ENCODE results near the gene COL20A1.
"Not testable (repeated sequence)": the region's sequence is repeated elsewhere in the genome, so short reads cannot be mapped to it uniquely, and the experiment has no call there.

COL20A1 gene

DNA sequence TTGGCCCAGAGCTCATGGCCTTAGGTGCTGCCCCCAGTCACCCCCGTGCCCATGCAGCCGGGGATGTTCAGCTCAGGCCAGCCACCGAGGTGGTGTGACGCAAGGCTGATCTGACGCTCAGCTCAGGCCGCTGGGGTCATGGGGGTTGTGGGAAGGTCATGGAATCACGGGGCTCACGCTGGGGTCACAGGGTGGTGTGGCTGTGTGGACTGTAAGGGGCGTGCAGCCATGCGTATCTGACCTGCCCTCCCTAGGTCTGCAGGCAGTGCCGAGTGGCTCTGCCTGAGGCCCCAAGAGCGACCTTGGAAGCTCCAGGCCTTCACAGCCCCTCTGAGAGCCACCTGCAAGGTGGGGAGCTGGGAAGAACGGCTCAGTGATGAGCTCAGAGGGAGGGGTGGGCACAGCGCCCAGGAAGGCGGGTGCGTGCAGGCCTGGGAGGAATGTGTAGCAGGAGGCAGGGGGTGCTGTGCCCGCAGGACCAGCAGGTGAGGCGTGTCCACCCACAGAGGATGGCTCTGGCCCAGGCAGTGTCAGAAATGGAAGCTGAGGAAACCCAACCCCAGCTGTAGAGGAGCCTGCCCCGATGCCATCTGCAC, 40.4 kb downstream of the COL20A1 start:
- no peak overlapping the region for H3K4me3 ChIP-seq (replicated peaks; ENCODE audit: low read depth, low read length)
- no peaks in the 10 kb centered on the region; the same call in 1 of the 2 replicates for H3K27me3 ChIP-seq (replicated peaks; ENCODE audit: control insufficient read depth, insufficient read depth, low read length)
- H3K36me3 ChIP-seq (ENCODE audit: control insufficient read depth, insufficient read depth, low read length), result no peaks in the 10 kb centered on the region
- no peak for DNase-seq (ENCODE audit: extremely low read depth, insufficient read length)
- TF ChIP-seq, protein P1, sequence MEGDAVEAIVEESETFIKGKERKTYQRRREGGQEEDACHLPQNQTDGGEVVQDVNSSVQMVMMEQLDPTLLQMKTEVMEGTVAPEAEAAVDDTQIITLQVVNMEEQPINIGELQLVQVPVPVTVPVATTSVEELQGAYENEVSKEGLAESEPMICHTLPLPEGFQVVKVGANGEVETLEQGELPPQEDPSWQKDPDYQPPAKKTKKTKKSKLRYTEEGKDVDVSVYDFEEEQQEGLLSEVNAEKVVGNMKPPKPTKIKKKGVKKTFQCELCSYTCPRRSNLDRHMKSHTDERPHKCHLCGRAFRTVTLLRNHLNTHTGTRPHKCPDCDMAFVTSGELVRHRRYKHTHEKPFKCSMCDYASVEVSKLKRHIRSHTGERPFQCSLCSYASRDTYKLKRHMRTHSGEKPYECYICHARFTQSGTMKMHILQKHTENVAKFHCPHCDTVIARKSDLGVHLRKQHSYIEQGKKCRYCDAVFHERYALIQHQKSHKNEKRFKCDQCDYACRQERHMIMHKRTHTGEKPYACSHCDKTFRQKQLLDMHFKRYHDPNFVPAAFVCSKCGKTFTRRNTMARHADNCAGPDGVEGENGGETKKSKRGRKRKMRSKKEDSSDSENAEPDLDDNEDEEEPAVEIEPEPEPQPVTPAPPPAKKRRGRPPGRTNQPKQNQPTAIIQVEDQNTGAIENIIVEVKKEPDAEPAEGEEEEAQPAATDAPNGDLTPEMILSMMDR (IDR thresholded peaks at IDR 0.05; ENCODE audit: insufficient read depth, low read length, poor library complexity, severe bottlenecking), result no peak

DNA sequence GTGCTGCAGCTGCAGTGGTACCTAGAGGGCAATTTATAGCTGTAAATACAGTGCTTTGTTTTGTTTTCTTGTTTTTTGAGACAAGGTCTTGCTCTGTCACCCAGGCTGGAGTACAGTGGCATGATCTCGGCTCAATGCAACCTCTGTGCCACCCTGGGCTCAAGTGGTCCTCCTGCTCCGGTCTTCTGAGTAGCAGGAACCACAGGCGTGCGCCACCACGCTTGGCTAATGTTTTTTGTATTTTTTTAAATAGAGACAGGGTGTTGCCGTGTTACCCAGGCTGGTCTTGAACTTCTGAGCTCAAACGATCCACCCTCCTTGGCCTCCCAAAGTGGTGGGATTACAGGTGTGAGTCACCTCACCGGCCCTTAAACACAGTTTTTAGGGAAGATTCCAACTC, 41.4 kb downstream of the COL20A1 start:
- TF ChIP-seq, protein P1 (IDR thresholded peaks at IDR 0.05; ENCODE audit: insufficient read depth, low read length, poor library complexity, severe bottlenecking), result no peak
- no peak overlapping the region for H3K4me3 ChIP-seq (replicated peaks; ENCODE audit: low read depth, low read length)
- H3K27me3 ChIP-seq (replicated peaks; ENCODE audit: control insufficient read depth, insufficient read depth, low read length), result no peaks in the 10 kb centered on the region; the same call in 1 of the 2 replicates
- DNase-seq (ENCODE audit: extremely low read depth, insufficient read length), result no peak
- H3K36me3 ChIP-seq (ENCODE audit: control insufficient read depth, insufficient read depth, low read length), result no peaks in the 10 kb centered on the region

DNA sequence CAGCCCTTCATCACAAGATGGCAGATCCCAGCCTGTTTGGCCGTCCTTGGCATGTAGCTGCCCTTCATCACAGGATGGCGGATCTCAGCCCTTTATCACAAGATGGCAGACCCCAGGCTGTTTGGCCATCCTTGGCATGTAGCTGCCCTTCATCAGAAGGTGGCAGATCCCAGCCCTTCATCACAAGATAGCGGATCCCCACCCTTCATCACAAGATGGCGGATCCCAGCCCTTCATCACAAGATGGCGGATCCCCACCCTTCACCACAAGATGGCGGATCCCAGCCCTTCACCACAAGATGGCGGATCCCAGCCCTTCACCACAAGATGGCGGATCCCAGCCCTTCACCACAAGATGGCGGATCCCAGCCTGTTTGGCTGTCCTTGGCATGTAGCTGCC, 42.1 kb downstream of the COL20A1 start:
- H3K27me3 ChIP-seq (replicated peaks; ENCODE audit: control insufficient read depth, insufficient read depth, low read length); H3K36me3 ChIP-seq (ENCODE audit: control insufficient read depth, insufficient read depth, low read length); H3K4me3 ChIP-seq (replicated peaks; ENCODE audit: low read depth, low read length); DNase-seq (ENCODE audit: extremely low read depth, insufficient read length): not testable (repeated sequence)

DNA sequence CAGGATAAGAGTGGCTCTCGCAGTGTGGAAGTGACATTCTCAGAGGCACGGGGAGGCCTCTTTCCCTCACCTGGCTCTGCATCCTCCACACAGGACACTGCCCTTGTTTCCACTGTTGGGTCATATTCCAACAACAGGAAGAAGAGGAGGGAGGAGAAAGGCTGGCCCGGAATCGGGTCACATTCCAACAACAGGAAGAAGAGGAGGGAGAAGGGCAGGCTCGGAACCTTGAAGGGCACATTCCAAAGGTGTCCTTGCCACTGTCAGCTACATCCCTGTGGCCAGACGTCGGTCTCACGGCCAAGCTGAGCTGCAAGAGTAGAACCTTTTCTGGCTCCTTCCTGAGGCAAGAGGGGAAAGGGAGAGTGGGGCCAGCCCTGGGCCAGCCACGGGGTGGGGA, 42.7 kb downstream of the COL20A1 start:
- no peaks in the 10 kb centered on the region; the same call in 1 of the 2 replicates for H3K27me3 ChIP-seq (replicated peaks; ENCODE audit: control insufficient read depth, insufficient read depth, low read length)
- H3K36me3 ChIP-seq (ENCODE audit: control insufficient read depth, insufficient read depth, low read length), result no peaks in the 10 kb centered on the region
- no peak for DNase-seq (ENCODE audit: extremely low read depth, insufficient read length)
- no peak overlapping the region for H3K4me3 ChIP-seq (replicated peaks; ENCODE audit: low read depth, low read length)
- TF ChIP-seq, protein P1 (IDR thresholded peaks at IDR 0.05; ENCODE audit: insufficient read depth, low read length, poor library complexity, severe bottlenecking), result no peak

DNA sequence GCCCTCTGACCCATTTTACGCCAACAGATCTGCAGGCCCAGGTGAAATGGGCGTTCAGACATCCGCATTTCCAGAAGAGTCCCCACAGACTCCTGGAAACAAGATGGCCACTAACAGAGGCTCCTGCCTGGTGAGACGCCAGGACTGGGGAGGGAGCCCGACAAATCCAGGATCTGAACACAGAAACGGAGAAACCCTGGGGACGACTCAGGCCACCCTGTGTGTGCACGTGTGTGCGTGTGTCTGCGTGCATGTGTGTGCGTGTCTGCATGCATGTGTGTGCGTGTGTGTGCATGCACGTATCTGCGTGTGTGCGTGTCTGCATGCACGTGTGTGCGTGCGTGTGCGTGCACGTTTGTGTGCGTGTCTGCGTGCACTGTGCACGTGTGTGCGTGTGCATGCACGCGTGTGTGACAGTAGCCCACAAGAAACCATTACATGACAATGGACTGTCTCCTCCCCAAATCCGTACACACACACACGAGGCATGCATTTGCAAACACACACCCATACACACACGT, 43.3 kb downstream of the COL20A1 start:
- Histone ChIP-seq H3K4me3 (replicated peaks; ENCODE audit: low read depth, low read length) (no peak overlapping the region), H3K27me3 (replicated peaks; ENCODE audit: control insufficient read depth, insufficient read depth, low read length) (no peaks in the 10 kb centered on the region; the same call in 1 of the 2 replicates), H3K36me3 (ENCODE audit: control insufficient read depth, insufficient read depth, low read length) (no peaks in the 10 kb centered on the region)
- no peak for DNase-seq (ENCODE audit: extremely low read depth, insufficient read length)
- TF ChIP-seq, protein P1 (IDR thresholded peaks at IDR 0.05; ENCODE audit: insufficient read depth, low read length, poor library complexity, severe bottlenecking), result no peak

DNA sequence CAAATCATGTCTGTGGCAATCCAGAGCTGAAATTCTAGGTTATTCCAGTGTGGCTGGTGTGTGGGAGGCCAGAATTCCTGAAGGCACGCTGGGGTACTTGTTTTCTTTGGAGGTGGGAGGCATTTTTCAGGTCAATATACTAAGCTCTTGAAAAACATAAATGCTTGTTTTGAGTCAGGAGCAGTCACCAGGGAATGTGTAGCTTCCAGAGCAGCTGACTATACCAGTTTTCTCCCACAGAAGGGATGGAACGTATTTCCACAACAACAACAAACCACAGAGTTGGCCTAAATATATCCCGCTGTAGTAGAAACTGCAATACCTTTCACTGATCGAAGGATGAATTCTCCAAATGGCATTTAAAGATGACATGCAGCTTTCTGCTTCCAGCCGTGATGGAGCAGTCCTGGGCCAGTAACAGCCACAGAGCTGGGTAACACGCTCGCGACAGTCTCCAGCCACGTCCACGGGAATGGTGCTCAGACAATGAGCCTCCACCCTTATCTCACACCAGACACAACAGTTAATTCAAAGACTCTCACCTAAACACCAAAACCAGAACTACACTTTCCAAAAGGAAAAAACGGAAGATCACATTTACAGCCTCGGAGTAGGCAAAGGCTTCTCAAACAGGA, 44.9 kb downstream of the COL20A1 start:
- DNase-seq (ENCODE audit: extremely low read depth, insufficient read length), result no peak
- Histone ChIP-seq H3K4me3 (replicated peaks; ENCODE audit: low read depth, low read length) (no peak overlapping the region), H3K27me3 (replicated peaks; ENCODE audit: control insufficient read depth, insufficient read depth, low read length) (no peaks in the 10 kb centered on the region; the same call in 1 of the 2 replicates), H3K36me3 (ENCODE audit: control insufficient read depth, insufficient read depth, low read length) (no peaks in the 10 kb centered on the region)
- TF ChIP-seq, protein P1 (IDR thresholded peaks at IDR 0.05; ENCODE audit: insufficient read depth, low read length, poor library complexity, severe bottlenecking), result no peak

DNA sequence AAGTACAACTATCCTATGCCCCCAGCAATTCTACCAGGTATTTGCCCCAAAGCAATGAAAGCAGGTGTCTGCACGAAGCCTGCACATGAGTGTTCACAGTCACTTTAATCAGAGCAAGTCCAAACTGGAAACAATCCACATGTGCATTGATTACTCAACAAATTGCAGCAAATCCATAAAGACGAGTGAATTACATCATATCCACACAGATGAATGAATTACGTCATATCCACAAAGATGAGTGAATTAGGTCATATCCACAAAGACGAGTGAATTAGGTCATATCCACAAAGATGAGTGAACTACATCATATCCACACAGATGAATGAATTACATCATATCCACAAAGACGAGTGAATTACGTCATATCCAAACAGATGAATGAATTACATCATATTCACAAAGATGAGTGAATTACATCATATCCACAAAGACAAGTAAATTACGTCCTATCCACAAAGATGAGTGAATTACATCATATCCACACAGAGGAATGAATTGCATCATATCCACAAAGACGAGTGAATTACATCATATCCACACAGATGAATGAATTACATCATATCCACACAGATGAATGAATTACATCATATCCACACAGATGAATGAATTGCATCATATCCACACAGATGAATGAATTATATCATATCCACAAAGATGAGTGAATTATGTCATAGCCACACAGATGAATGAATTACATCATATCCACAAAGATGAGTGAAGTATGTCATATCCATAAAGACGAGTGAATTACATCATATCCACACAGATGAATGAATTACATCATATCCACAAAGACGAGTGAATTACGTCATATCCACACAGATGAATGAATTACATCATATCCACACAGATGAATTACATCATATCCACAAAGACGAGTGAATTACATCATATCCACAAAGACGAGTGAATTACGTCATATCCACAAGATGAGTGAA, 46.4 kb downstream of the COL20A1 start:
- H3K4me3 ChIP-seq (replicated peaks; ENCODE audit: low read depth, low read length); H3K27me3 ChIP-seq (replicated peaks; ENCODE audit: control insufficient read depth, insufficient read depth, low read length); DNase-seq (ENCODE audit: extremely low read depth, insufficient read length); H3K36me3 ChIP-seq (ENCODE audit: control insufficient read depth, insufficient read depth, low read length): not testable (repeated sequence)

DNA sequence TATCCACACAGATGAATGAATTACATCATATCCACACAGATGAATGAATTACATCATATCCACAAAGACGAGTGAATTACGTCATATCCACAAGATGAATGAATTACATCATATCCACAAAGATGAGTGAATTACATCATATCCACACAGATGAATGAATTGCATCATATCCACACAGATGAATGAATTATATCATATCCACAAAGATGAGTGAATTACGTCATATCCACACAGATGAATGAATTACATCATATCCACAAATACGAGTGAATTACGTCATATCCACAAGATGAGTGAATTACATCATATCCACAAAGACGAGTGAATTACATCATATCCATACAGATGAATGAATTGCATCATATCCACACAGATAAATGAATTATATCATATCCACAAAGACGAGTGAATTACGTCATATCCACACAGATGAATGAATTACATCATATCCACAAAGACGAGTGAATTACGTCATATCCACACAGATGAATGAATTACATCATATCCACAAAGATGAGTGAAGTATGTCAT, 47.2 kb downstream of the COL20A1 start:
- H3K27me3 ChIP-seq (replicated peaks; ENCODE audit: control insufficient read depth, insufficient read depth, low read length); H3K4me3 ChIP-seq (replicated peaks; ENCODE audit: low read depth, low read length); DNase-seq (ENCODE audit: extremely low read depth, insufficient read length); H3K36me3 ChIP-seq (ENCODE audit: control insufficient read depth, insufficient read depth, low read length): not testable (repeated sequence)
